Pons (tissue), 1 donor: ENCODE data around the gene PPM1L.
"Not testable (repeated sequence)": the region's sequence is repeated elsewhere in the genome, so short reads cannot be mapped to it uniquely, and the experiment has no call there.

Experiments
- DNase-seq: peaks from one replicate; pipeline ENCODE4 v3.0.0-alpha.2; 2016; ENCODE audit warnings: low spot score

The PPM1L gene

GRCh38 chr3:160755776-160756304, at the start of gene PPM1L:
Gene PPM1L, plus strand, starts transcription at chr3:160756231.
- peak; percentile 39 for DNase-seq

- peak; percentile 89 for DNase-seq
Measured at GRCh38 chr3:160707187-160707794, 48.7 kb upstream of the PPM1L start.

GRCh38 chr3:160709477-160710182, 46.4 kb upstream of the PPM1L start:
- DNase-seq: no peak

GRCh38 chr3:160713144-160713543, 42.9 kb upstream of the PPM1L start:
- DNase-seq: not testable (repeated sequence)

- no peak for DNase-seq
Measured at GRCh38 chr3:160719710-160720109, 36.3 kb upstream of the PPM1L start.

- no peak for DNase-seq
Measured at GRCh38 chr3:160720123-160720746, 35.8 kb upstream of the PPM1L start.

- DNase-seq: no peak
Measured at GRCh38 chr3:160722331-160722730, 33.7 kb upstream of the PPM1L start.

GRCh38 chr3:160725338-160725737, 30.7 kb upstream of the PPM1L start:
- no peak for DNase-seq

- no peak for DNase-seq
Measured at GRCh38 chr3:160735826-160736225, 20.2 kb upstream of the PPM1L start.

GRCh38 chr3:160738048-160738447, 18.0 kb upstream of the PPM1L start:
- no peak for DNase-seq

- DNase-seq: no peak
Measured at GRCh38 chr3:160739079-160739478, 17.0 kb upstream of the PPM1L start.

GRCh38 chr3:160746976-160747375, 9.1 kb upstream of the PPM1L start:
- no peak for DNase-seq

GRCh38 chr3:160747422-160747821, 8.6 kb upstream of the PPM1L start:
- no peak for DNase-seq

GRCh38 chr3:160748231-160748630, 7.8 kb upstream of the PPM1L start:
- no peak for DNase-seq

- DNase-seq: no peak
Measured at GRCh38 chr3:160748787-160749186, 7.2 kb upstream of the PPM1L start.

- no peak for DNase-seq
Measured at GRCh38 chr3:160753953-160754352, 2.1 kb upstream of the PPM1L start.

- DNase-seq: peak; percentile 58
Measured at GRCh38 chr3:160754371-160754854, 1.6 kb upstream of the PPM1L start.

GRCh38 chr3:160754855-160755747, 930 bp upstream of the PPM1L start:
- DNase-seq: peak; percentile 97

GRCh38 chr3:160757233-160758106, 1.4 kb downstream of the PPM1L start:
- DNase-seq: no peak

GRCh38 chr3:160758929-160759577, 3.0 kb downstream of the PPM1L start:
- peak; percentile 43 for DNase-seq
